ENCODE data around the gene ZZZ3. TPM values are rescaled to one million over a fixed set of nuclear protein-coding genes. Genes with fewer than 3 reads are reported as not detected.

Gene ZZZ3
- total and polyA plus RNA-seq, 2 of the 13 experiments (the other 11 are each of a cell fraction or from before 2014, with no cell fraction given): 18.1 to 50.2 TPM

DNA sequence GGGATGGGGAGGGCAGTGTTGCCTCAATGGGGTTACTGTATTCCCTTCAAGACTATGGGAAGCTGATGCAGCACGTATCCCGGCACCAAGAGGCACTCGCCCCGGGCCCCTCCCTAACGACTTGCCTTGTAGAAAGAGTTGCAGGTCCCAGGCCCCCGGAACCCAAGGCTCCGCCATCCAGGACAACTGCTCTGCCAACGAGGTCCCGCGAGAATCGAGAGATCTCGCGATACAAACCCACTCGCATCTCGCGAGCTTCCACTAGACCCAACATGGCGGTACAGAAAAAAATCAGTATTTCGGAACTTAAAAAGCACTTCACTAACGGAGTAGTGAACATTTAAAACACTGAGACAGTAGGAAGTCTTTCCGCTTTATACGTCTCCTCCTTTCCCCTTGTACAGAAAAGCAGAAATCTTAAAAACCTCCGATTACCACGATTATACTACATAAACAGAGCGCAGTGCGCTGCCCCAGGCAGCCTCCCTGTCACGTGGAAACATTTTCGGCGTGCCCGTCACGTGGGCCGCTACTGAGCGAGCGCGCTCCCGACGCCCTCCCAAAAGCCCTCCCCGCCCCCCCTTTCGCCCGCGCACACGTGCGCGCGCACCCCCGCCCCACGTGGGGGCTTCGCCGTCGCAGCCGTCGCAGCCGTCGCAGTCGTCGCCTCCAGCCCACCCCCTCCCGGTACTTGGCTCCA lies at the start of gene ZZZ3 (continued):
- TF ChIP-seq TEAD2 (CRISPR knock-in tag; IDR thresholded peaks at IDR 0.05): no peak
- no peak for TF ChIP-seq POLR2AphosphoS2 (IDR thresholded peaks at IDR 0.05; ENCODE audit: low read depth, low read length)
- no peak for TF ChIP-seq ZNF619 (CRISPR knock-in tag; IDR thresholded peaks at IDR 0.05)
- TF ChIP-seq HNRNPLL (IDR thresholded peaks at IDR 0.05; ENCODE audit: low read depth, low read length, poor library complexity, severe bottlenecking): no peak
- no peak; the same call in 1 of the 2 replicates for TF ChIP-seq AHR (CRISPR knock-in tag; IDR thresholded peaks at IDR 0.05)
- TF ChIP-seq ZSCAN30 (CRISPR knock-in tag; IDR thresholded peaks at IDR 0.05): no peak
- TF ChIP-seq, protein P1, sequence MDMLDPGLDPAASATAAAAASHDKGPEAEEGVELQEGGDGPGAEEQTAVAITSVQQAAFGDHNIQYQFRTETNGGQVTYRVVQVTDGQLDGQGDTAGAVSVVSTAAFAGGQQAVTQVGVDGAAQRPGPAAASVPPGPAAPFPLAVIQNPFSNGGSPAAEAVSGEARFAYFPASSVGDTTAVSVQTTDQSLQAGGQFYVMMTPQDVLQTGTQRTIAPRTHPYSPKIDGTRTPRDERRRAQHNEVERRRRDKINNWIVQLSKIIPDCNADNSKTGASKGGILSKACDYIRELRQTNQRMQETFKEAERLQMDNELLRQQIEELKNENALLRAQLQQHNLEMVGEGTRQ (IDR thresholded peaks at IDR 0.05; ENCODE audit: low read depth, low read length): peak; percentile 98
- TF ChIP-seq, protein P1 (CRISPR knock-in tag; IDR thresholded peaks at IDR 0.05; ENCODE audit: borderline replicate concordance): peak; percentile 94; the same call in 1 of the 2 replicates
- TF ChIP-seq HNRNPH1 (optimal IDR thresholded peaks at IDR 0.05; ENCODE audit: low read depth, low read length): no peak
- no peak for TF ChIP-seq ZNF703 (CRISPR knock-in tag; IDR thresholded peaks at IDR 0.05; ENCODE audit: borderline replicate concordance)
- TF ChIP-seq, protein P2, sequence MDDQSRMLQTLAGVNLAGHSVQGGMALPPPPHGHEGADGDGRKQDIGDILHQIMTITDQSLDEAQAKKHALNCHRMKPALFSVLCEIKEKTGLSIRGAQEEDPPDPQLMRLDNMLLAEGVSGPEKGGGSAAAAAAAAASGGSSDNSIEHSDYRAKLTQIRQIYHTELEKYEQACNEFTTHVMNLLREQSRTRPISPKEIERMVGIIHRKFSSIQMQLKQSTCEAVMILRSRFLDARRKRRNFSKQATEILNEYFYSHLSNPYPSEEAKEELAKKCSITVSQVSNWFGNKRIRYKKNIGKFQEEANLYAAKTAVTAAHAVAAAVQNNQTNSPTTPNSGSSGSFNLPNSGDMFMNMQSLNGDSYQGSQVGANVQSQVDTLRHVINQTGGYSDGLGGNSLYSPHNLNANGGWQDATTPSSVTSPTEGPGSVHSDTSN (CRISPR knock-in tag; IDR thresholded peaks at IDR 0.05; ENCODE audit: borderline replicate concordance): no peak
- TF ChIP-seq ZNF570 (CRISPR knock-in tag; IDR thresholded peaks at IDR 0.05; ENCODE audit: borderline replicate concordance): no peak
- peak; percentile 78; the same call in 1 of the 2 replicates for TF ChIP-seq ZNF567 (CRISPR knock-in tag; IDR thresholded peaks at IDR 0.05; ENCODE audit: borderline replicate concordance)
- 0 out of 2 replicates have a peak, but pooled peaks have one; percentile 28 for TF ChIP-seq ZMAT3 (CRISPR knock-in tag; conservative IDR thresholded peaks at IDR 0.05)
- peak; percentile 25; the same call in 1 of the 2 replicates for TF ChIP-seq CBFB (CRISPR knock-in tag; IDR thresholded peaks at IDR 0.05)
- TF ChIP-seq, protein P3, sequence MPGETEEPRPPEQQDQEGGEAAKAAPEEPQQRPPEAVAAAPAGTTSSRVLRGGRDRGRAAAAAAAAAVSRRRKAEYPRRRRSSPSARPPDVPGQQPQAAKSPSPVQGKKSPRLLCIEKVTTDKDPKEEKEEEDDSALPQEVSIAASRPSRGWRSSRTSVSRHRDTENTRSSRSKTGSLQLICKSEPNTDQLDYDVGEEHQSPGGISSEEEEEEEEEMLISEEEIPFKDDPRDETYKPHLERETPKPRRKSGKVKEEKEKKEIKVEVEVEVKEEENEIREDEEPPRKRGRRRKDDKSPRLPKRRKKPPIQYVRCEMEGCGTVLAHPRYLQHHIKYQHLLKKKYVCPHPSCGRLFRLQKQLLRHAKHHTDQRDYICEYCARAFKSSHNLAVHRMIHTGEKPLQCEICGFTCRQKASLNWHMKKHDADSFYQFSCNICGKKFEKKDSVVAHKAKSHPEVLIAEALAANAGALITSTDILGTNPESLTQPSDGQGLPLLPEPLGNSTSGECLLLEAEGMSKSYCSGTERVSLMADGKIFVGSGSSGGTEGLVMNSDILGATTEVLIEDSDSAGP (CRISPR knock-in tag; IDR thresholded peaks at IDR 0.05; ENCODE audit: borderline replicate concordance): 0 out of 2 replicates have a peak, but pooled peaks have one; percentile 32
- TF ChIP-seq, protein P4, sequence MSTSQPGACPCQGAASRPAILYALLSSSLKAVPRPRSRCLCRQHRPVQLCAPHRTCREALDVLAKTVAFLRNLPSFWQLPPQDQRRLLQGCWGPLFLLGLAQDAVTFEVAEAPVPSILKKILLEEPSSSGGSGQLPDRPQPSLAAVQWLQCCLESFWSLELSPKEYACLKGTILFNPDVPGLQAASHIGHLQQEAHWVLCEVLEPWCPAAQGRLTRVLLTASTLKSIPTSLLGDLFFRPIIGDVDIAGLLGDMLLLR (CRISPR knock-in tag; IDR thresholded peaks at IDR 0.05): no peak
- TF ChIP-seq NONO (IDR thresholded peaks at IDR 0.05): no peak
- no peak; the same call in 1 of the 2 replicates for TF ChIP-seq NONO (CRISPR knock-in tag; conservative IDR thresholded peaks at IDR 0.05)
- TF ChIP-seq, protein P5, sequence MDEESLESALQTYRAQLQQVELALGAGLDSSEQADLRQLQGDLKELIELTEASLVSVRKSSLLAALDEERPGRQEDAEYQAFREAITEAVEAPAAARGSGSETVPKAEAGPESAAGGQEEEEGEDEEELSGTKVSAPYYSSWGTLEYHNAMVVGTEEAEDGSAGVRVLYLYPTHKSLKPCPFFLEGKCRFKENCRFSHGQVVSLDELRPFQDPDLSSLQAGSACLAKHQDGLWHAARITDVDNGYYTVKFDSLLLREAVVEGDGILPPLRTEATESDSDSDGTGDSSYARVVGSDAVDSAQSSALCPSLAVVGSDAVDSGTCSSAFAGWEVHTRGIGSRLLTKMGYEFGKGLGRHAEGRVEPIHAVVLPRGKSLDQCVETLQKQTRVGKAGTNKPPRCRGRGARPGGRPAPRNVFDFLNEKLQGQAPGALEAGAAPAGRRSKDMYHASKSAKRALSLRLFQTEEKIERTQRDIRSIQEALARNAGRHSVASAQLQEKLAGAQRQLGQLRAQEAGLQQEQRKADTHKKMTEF (CRISPR knock-in tag; IDR thresholded peaks at IDR 0.05): peak; percentile 60
- TF ChIP-seq ZFP82 (CRISPR knock-in tag; IDR thresholded peaks at IDR 0.05; ENCODE audit: borderline replicate concordance): 0 out of 2 replicates have a peak, but pooled peaks have one; percentile 29
- no peak; the same call in 1 of the 2 replicates for TF ChIP-seq ZNF816 (CRISPR knock-in tag; IDR thresholded peaks at IDR 0.05; ENCODE audit: borderline replicate concordance)

Data from HepG2 (cell line).